Activated T-cell treated with anti-CD3 and anti-CD28 coated beads for 1 hour (primary cell): Measurements from ENCODE around the gene C2.
A peak's percentile ranks its signal among the peaks of the same experiment; 100 is the strongest.
"Not testable (repeated sequence)": the region's sequence is repeated elsewhere in the genome, so short reads cannot be mapped to it uniquely, and the experiment has no call there.

Source experiments
- DNase-seq: peaks from one replicate; pipeline ENCODE4 v3.0.0-alpha.2; 2020; ENCODE audit warnings: low read depth

C2 gene

DNA sequence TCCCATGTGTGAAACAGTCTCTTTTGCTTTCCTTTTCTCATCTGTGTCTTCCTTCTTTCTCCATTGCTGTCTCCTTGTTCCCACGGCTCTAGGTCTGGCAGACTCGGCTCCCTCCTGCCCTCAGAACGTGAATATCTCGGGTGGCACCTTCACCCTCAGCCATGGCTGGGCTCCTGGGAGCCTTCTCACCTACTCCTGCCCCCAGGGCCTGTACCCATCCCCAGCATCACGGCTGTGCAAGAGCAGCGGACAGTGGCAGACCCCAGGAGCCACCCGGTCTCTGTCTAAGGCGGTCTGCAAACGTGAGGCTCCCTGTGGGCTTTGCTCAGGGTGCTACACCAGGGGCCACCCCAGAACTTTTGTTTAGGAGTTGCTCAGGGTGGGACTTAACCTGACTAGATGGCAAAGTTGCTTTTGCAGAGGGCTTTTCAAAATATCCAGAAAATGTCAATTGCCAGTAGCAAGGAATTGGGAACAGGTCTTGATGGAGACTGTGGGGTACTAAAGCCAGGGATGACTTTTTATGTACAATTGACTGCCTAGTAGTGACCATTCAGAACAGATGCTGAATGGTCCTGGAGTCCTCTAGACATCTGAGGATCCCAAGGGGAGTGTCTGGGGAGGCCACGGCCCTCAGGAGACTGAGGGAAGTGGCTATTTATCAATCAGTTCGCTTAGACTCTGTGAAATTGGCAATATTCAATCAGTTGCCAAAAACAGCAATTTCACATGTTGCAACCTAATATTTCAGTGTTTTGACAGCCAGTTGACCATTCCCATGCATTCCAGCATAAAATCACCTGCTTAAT is 550 bp downstream of the C2 start:
- DNase-seq, result no peak

DNA sequence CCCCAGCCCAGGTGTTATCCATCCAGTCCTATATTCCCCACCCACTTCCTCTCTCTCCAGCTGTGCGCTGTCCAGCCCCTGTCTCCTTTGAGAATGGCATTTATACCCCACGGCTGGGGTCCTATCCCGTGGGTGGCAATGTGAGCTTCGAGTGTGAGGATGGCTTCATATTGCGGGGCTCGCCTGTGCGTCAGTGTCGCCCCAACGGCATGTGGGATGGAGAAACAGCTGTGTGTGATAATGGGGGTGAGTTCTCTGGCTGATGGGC is 1.1 kb downstream of the C2 start:
- DNase-seq, result no peak

DNA sequence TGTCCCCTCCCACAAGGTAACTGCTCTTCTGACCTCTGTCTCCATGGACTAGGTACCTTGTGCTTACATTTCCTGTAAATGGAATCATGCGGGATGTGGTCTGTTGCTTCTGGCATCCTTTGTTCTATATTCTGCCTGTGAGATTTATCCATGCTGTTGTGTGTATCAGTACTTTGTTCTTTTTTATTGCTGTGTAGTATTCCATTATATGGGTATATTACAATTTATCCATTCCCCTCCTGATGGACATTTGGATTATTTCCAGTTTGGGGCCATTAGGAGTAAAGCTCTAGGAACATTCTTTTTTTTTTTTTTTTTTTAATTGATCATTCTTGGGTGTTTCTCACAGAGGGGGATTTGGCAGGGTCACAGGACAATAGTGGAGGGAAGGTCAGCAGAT is 3.4 kb downstream of the C2 start:
- DNase-seq, result no peak

DNA sequence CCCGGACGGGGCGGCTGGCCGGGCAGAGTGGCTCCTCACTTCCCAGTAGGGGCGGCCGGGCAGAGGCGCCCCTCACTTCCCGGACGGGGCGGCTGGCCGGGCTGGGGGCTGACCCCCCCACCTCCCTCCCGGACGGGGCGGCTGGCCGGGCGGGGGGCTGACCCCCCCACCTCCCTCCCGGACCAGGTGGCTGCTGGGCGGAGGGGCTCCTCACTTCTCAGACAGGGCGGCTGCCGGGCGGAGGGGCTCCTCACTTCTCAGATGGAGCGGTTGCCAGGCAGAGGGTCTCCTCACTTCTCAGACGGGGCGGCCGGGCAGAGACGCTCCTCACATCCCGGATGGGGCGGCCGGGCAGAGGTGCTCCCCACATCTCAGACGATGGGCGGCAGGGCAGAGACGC is 4.6 kb downstream of the C2 start:
- not testable (repeated sequence) for DNase-seq

DNA sequence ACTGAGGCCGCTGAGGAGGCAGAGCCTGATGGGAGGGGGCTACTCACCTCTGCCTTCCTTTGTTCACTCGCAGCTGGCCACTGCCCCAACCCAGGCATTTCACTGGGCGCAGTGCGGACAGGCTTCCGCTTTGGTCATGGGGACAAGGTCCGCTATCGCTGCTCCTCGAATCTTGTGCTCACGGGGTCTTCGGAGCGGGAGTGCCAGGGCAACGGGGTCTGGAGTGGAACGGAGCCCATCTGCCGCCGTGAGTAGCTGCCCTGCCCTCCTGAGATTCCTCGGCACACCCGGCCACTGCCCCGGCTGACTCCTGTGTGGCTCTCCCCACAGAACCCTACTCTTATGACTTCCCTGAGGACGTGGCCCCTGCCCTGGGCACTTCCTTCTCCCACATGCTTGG is 6.0 kb downstream of the C2 start:
- DNase-seq, result no peak

DNA sequence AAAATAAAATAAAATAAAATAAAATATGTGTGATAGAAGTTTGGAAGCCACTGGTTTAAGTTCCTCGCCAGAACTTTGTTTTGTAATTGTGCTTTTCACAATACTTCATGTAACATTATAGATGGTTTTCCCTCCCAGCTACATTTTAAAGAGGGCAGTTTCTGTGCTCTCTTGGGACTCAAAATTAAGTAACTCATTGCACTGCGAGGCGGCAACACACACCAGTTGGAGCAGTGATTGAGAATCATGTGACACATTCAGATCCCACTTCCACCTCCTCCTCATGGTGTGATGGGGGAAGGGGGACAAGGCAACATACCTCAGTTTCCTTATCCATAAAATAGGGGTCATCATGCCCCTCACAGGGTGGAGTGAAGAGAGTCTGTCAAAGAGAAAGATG is 7.5 kb downstream of the C2 start:
- no peak for DNase-seq

DNA sequence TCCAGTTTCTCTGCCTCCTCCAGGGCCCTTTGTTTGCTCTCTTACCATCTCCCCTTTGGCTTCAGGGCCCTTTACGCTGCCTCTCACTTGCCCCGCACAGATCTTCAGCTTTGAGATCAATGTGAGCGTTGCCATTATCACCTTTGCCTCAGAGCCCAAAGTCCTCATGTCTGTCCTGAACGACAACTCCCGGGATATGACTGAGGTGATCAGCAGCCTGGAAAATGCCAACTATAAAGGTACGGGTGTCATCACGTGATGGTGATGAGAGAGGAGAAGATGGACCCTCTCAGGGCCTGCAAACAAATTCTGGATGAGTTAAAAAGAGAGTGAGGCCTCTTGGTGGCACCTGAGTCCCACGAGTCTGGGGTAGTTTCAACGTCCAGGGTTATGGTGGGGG is 8.3 kb downstream of the C2 start:
- DNase-seq, result no peak

DNA sequence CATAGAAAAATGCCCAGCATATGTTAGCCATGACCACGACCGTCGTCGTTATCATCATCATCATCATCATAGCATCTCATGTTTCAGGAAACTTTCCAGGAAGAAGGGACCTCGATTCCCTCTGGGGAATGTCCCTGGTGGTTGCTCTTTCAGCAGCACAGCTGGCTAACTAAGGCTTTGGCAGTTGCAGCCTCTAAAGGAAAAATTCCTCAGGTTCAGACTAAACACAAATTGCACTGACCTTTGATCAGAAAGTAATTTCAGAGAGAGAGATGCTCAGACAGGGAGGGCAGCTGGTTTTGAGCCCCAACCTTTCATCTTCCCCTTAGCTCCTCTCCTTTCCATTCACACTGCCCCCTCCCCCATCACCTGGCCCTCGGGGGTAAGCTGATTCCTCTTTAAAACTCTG is 12.7 kb downstream of the C2 start:
- no peak for DNase-seq

DNA sequence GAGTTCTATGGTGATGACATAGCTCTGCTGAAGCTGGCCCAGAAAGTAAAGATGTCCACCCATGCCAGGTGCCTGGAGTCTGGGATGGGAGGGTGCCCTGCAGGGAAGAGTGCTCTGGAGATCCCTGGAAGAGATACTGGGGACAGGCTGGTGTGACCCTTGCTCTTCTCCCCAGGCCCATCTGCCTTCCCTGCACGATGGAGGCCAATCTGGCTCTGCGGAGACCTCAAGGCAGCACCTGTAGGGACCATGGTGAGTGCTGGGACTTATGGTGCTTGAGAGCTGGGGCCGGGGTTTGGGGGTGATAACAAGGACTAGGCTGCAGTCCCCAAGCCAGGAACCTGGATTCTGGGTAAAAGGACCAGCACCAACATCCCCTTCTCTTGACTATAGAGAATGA is 16.2 kb downstream of the C2 start:
- no peak for DNase-seq

DNA sequence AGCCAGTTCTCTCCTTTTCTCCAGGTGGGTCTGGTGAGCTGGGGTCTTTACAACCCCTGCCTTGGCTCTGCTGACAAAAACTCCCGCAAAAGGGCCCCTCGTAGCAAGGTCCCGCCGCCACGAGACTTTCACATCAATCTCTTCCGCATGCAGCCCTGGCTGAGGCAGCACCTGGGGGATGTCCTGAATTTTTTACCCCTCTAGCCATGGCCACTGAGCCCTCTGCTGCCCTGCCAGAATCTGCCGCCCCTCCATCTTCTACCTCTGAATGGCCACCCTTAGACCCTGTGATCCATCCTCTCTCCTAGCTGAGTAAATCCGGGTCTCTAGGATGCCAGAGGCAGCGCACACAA is 17.6 kb downstream of the C2 start:
- no peak for DNase-seq

DNA sequence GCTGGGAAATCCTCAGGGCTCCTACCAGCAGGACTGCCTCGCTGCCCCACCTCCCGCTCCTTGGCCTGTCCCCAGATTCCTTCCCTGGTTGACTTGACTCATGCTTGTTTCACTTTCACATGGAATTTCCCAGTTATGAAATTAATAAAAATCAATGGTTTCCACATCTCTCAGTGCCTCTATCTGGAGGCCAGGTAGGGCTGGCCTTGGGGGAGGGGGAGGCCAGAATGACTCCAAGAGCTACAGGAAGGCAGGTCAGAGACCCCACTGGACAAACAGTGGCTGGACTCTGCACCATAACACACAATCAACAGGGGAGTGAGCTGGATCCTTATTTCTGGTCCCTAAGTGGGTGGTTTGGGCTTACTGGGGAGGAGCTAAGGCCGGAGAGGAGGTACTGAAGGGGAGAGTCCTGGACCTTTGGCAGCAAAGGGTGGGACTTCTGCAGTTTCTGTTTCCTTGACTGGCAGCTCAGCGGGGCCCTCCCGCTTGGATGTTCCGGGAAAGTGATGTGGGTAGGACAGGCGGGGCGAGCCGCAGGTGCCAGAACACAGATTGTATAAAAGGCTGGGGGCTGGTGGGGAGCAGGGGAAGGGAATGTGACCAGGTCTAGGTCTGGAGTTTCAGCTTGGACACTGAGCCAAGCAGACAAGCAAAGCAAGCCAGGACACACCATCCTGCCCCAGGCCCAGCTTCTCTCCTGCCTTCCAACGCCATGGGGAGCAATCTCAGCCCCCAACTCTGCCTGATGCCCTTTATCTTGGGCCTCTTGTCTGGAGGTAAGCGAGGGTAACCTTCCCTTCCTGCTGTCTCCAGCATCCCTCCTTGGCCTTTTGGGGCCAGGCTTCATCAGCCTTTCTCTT is 18.2 kb downstream of the C2 start, which contains the start of gene CFB:
Gene CFB, plus strand, starts transcription at position 589 of the 863 bp plus-strand sequence. Its CDS starts 127 bp downstream, at position 716.
- DNase-seq, result no peak

DNA sequence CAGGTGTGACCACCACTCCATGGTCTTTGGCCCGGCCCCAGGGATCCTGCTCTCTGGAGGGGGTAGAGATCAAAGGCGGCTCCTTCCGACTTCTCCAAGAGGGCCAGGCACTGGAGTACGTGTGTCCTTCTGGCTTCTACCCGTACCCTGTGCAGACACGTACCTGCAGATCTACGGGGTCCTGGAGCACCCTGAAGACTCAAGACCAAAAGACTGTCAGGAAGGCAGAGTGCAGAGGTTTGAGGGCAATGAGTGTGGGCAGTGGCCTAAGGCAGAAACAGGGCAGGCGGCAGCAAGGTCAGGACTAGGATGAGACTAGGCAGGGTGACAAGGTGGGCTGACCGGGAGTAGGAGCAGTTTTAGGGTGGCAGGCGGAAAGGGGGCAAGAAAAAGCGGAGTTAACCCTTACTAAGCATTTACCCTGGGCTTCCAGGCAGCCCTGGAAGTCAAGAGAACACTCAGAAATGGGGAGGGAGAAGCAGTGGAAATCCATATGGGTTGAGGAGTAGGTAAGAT is 18.9 kb downstream of the C2 start:
- DNase-seq, result no peak

DNA sequence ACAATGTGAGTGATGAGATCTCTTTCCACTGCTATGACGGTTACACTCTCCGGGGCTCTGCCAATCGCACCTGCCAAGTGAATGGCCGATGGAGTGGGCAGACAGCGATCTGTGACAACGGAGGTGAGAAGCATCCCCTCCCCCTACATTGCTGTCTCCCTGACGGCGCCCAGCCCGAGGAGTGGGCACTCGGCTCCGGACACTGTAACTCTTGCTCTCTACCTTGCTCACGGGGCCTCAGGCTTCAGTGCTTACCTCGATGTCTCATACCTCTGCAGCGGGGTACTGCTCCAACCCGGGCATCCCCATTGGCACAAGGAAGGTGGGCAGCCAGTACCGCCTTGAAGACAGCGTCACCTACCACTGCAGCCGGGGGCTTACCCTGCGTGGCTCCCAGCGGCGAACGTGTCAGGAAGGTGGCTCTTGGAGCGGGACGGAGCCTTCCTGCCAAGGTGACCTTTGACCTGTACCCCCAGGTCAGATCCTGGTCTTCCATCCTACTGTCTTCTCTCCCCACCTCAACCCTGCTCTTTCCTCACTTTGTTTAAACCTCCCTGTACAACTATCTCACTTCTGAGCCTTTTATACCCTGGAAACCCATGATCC is 19.7 kb downstream of the C2 start:
- DNase-seq, result no peak

DNA sequence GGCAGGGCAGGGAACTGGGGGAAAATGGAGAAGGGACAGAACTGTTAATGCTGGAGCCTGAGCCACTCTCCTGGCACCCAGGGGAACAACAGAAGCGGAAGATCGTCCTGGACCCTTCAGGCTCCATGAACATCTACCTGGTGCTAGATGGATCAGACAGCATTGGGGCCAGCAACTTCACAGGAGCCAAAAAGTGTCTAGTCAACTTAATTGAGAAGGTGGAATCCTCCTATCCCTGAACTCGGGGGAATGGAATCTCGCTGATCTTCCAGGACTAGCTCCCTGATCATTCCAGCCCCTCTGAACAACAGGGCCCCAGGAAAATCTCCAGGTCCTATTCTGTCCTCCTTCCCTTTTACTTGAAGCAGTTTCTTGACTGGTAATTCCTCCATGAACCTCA is 20.3 kb downstream of the C2 start:
- no peak for DNase-seq

DNA sequence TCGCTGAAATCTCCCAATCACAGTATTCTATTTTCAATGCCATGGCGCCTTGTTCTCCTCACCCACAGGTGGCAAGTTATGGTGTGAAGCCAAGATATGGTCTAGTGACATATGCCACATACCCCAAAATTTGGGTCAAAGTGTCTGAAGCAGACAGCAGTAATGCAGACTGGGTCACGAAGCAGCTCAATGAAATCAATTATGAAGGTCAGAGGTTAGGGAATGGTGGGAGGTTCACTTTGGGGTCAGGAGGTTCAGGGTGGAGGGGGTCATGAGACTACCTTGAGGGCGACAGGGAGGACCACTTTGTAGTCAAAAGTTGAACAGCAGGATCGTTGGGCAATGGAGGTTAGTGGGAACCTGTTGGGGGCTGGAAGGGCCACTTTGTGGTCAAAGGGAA is 20.8 kb downstream of the C2 start:
- DNase-seq, result no peak

DNA sequence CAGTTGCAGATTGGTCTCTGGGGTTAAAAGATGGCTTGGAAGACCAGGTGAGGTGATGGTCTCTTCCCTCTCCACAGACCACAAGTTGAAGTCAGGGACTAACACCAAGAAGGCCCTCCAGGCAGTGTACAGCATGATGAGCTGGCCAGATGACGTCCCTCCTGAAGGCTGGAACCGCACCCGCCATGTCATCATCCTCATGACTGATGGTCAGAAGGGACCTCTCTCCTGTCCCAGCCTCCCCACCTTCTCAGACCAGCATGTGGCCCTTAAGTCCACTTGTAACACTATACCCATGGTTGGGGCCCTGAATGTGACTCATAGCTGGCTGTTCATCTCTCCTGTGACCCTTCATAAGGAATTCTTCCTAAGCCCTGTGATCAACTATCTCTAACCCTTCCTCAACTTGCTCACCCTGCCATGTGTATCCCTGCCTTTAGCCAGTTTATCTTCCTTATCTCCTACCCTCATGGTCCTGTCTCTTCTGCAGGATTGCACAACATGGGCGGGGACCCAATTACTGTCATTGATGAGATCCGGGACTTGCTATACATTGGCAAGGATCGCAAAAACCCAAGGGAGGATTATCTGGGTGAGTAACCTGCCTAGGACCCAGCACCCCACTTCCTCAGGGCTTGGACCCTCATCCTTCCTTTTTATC is 21.4 kb downstream of the C2 start:
- no peak for DNase-seq

DNA sequence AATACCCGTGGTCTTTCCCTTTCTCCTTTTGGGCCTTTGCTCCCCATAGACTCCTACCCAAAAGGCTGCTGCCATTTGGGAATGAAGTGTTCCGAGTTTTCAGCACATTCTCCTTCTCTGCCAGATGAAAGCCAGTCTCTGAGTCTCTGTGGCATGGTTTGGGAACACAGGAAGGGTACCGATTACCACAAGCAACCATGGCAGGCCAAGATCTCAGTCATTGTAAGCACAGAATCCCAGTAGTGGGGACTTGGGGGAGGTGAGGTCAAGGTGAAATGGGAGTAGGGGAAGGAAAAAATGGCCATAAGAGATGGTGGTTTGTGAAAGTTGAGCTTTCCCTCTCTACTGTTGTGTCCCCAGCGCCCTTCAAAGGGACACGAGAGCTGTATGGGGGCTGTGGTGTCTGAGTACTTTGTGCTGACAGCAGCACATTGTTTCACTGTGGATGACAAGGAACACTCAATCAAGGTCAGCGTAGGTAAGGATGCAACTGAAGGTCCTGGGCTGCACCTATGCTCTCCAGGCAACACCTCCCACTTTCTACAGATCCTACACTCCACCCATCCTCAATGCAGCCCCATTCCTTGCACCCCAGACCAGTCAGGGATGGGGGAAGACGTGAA is 22.5 kb downstream of the C2 start:
- DNase-seq, result no peak

DNA sequence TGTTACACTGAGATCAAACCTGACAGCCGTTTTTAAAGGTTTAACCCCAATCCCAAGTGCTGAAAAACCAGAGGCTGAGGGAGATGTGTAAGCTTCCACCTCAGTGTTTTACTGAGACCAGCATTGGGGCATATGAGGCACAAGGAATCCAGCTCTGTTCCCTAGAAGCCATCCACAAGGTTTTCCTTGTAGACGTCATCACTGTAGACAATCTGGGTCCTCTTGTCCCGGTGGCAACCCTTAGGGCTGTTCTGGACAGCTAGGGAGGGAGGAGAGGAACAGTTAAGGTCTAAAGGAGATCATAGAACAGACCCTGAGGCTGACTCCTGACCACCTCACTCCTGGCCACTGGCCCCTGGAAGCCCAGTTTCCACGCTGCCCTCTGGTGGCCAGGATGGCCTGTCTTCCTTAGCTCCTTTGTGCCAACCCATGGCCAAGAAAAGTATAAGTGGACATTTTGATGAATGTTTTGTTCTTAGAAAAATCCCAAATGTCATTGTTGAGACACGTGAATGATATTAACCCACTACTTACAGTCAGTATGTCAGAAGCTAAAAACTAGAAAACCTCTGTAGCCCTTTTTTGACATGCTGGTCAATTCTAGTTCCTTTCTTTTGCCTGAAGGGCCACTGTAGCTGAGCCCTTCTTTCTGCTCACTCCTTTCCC is 24.8 kb downstream of the C2 start:
- DNase-seq, result peak; percentile 27

DNA sequence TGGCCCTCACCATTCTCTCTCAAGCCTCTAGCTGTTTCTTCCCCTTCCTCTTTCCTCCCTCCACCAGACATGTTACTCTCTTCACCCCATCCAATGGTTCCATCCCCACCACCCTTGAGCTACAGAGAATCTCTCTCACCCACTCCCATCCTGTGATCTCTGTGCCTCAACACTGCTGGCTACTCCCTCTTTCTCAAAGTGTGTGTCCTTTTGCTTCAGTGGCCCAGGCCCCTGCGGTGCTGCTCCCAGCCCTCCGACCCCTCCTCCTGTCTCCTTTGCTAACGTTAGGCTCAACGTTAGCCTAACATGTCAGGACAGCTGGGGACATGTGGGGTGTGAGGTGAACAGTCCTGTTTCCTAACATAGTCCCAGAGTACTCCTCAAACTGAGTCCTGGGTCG is 25.4 kb downstream of the C2 start:
- no peak for DNase-seq

DNA sequence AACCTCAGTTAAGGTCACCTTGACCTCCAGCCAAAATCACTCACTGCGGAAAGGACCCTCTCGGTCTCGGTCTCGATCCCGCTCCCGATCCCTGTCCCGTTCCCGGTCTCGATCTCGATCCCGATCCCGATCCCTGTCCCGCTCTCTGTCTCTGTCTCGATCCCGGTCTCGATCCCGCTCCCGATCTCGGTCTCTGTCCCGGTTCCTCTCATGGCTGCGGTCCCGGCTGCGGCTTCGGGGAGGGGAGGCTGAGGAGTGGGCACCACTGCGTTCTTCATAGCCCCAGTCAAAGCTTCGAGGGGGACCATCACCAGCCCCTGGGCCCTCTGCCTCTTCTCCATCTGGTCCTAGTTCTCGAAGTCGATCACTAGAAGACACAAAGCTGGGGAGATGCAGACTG is 27.0 kb downstream of the C2 start:
- no peak for DNase-seq

DNA sequence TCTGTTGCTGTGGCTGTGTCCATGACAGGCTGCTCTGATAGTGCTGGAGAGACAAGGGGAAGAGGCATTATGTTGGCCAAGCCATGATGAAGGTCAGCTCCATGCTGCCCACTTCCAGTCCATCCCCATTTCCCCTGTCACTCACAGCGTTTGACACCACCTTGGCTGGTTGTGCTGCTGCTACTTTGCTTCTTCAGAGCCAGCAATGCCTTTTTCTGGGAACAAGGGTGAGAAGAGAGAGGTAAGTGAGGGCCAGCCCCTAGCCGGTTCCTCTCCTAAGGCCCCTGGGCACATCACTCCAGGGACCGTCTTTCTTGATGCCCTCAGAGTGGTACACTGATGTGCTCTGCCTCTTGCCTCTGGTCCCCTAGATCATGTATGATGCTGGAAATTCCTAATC is 29.3 kb downstream of the C2 start:
- no peak for DNase-seq

DNA sequence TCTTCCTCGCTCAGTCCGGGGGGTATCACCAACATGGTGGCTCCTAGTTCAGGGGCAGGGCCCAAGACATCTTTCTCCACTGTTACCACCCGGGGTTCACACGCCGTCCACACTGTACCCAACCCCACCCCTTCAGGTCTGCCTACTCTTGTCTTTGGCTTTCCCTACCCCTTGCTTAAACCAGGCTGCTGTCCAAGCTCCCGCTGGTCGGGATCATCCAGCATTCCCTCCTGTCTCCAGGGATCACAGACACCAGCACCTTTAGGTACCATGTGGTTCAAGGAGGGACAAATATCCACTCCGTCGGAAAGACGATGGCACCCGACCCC is 30.9 kb downstream of the C2 start:
- no peak for DNase-seq
